H1 (cell line): ENCODE measurements around the gene PLK5. TPM values are rescaled to one million over a fixed set of nuclear protein-coding genes. Genes with fewer than 3 reads are reported as not detected.

Experiments used
- NANOG ChIP-seq: IDR thresholded peaks from 2 replicates; pipeline ENCODE4 v1.6.1; 2011; ENCODE audit warnings: low read length, low read depth, mild to moderate bottlenecking, inconsistent platforms; ENCODE audit not compliant: insufficient read depth, poor library complexity, severe bottlenecking
- NRF1 ChIP-seq: IDR thresholded peaks from 2 replicates; pipeline ENCODE4 v1.6.1; 2011; ENCODE audit warnings: mild to moderate bottlenecking, low read depth, low read length, improper control_type of control experiment
- polyA plus RNA-seq, 7 experiments: library from polyadenylated mRNA; depleted of rRNA in 3 of 7; stranded (reverse) in 5 of 7; unstranded in 2 of 7; fragments of >200 nt in 5 of 7; fragments of 200-250 nt in 2 of 7; gene quantifications; 1 replicate in 5 of 7; 2 replicates in 1 of 7; 4 replicates in 1 of 7; pipeline versions ENCODE4 v1.2.1 to v1.2.3, GENCODE V29; 2011 to 2013; ENCODE audit warnings: missing spikeins in 2 of 7, mixed read lengths in 2 of 7
- total RNA-seq: library from RNA; stranded (reverse); fragmentation: NEBNext Ultra II Directional; extraction: Animal tissue kit (Norgen Biotek cat#: 25700); gene quantifications from 2 replicates; pipeline ENCODE4 v1.2.1, GENCODE V29; 2021

PLK5 gene
- total and polyA plus RNA-seq, 2 of the 8 experiments (the other 6 are each of a cell fraction or from before 2014, with no cell fraction given): 0.43 to 0.45 TPM

DNA sequence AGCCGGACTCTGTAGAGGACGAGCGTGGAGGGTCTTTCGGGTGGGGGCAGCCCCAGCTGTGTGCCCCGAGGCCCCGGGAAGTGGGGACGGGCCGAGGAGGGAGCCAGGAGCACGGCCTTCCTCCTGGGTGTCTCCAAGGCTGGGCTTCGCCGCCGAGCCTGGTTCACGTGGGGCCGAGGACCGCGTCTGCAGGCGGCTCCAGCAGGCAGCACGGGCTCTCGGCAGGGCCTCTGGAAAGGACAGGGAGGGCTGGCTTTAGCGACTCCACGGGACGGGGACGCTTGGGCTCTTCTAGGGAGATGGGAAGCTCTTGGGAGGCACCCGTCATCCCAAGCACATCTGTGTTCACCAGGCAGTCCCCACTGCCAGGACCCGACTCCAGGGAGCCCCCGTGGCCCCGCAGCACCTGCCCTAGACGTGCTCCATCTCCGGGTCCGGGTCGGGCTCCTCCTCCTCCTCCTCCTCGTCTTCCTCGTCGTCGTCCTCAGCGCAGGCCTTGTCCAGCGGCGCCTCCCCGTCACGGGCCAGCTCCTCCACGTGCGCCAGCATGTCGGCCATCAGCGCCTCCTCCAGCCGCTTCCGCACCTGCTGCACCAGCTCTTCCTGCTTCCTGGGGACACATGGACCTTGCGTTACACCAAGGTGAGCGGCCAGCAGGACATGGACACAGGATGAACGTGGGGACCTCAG is 54.2 kb downstream of the PLK5 start (continued):
- TF ChIP-seq NANOG (no peak), NRF1 (no peak)
